ENCODE measurements around the gene NRAS.

NRAS gene

DNA sequence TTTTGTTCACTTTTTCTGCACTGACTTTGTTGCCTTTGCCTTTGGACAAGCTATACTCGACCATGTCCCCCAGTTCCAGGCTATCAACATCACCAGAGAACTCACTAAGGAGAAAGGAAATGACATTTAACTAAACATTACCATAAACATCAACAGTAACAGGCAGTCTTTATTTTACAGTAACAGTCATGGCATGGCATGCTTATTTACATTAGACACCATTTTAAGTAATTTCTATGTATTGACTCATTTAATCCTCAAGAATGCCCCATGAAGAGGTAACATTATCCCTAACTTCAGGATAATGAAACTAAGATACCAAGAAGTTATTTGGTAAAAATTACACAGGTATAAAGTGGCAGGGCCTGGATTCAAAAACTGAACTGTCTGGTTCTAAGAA is 8.7 kb upstream of the NRAS start:
- DNase-seq, result no peak

DNA sequence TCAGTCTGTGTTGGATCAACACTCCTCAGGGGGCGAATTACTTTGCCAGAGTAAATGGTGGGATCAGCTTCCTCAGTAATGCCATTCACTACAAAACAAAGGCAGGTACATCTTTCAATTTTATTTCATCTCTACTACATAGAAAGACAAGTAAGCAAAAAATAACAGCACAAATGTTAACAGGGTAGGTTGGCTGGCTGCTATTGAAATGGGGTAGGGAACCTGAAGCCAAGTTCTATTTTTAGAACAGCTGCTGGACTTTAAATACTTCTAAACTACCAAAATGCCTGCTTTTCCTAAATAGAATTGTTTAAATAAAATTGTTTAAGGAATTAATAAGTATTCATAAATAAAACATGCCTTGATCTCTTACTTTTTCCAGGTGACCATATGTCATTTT is 7.3 kb upstream of the NRAS start:
- no peak for DNase-seq

DNA sequence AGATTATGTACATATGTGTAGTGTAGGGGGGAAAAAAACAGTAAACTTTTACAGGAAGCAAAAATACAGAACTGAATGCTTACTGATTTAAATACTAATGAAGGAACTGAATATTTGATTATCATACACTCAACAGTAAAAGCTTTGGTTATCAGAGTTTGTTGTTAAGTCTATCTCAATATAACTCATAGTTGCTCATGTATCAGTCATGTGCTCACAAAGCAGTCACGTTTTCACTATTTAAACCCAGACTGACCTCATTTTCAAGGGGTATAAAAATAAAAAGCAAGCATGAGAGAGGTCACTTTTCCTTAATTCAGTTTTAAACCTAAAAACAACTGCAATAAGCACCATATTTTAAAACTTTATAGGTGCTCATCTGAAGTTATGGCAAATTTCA is 6.9 kb upstream of the NRAS start:
- DNase-seq, result no peak

GRCh38 chr1:114720492-114720891 is 3.9 kb upstream of the NRAS start:
- no peak for DNase-seq

DNA sequence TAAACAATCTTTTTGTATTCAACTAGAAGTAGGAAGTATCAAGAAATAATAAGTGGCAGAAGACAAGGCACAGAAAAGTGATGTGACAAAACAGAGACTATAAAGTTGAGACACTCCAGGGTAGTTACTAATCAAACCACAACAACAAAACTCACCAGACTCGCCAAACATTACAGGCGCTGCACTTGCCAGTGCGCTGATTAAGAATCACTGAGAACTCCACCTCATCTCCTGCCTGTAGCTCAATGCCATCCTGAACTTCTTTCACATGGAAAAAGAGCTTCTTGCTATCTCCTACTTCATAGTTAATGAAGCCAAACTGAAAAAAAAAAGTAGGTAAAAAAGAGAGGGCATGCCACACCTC is 2.8 kb upstream of the NRAS start:
- no peak for DNase-seq

DNA sequence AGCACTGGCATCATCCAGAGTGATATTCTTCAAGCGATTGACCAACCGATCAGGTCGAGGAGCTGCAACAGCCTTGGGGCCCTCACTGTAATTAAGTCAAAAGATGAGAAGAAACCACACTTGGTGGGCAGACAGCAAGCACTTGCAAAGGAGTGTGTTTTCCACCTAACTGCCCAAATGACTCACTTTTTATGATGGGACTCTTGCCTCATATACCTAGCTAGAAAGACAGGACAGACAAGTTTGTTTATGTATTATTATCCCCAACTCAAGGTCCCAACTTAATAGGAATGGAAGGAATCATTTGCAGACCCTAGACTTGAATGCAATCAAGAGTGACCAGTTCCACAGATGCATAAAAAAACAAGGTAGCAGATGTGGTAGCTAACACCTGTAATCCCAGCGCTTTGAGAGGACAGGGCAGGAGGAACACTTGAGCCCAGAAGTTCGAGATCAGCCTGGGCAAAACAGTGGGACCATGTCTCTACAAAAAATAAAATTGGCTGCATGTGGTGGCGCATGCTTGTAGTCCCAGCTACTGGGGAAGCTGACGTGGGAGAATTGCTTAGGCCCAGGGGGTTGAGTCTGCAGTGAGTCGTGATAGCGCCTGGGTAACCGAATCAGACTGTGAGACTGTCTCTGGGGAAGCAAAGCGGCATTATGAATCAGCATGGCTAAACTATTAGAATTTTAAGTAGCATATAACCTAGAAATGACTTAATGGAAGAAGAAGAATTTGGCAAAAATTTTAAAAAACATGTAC is 2.3 kb upstream of the NRAS start:
- DNase-seq, result no peak

DNA sequence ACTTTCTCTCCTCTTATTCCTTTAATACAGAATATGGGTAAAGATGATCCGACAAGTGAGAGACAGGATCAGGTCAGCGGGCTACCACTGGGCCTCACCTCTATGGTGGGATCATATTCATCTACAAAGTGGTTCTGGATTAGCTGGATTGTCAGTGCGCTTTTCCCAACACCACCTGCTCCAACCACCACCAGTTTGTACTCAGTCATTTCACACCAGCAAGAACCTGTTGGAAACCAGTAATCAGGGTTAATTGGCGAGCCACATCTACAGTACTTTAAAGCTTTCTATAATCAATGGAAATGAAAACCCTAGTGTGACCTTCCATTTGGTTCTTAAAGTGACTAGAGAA is 643 bp downstream of the NRAS start:
- no peak for DNase-seq

GRCh38 chr1:114712977-114713376 is 3.6 kb downstream of the NRAS start:
- DNase-seq, result no peak

GRCh38 chr1:114710360-114710759 is 6.2 kb downstream of the NRAS start:
- no peak for DNase-seq

DNA sequence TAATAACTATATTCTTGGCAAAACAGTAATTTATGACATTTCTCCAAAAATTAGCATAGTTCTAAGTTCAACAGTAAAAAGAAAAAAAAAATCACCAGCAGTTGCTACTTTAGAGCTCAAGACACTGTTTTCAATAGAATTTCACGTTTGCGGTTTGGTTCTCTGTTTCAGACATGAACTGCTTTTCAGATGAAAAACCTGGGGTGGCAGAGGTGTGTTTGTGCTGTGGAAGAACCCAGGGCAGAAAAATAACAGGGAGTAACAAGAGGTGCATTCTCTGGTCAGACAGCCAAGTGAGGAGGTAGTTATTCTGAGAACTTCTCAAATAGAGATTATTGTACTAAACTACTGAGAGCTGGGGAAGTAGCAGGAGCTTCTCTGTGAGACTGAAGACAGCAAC is 9.0 kb downstream of the NRAS start:
- no peak for DNase-seq

GRCh38 chr1:114703242-114703641 is 13.3 kb downstream of the NRAS start:
- DNase-seq, result no peak

DNA sequence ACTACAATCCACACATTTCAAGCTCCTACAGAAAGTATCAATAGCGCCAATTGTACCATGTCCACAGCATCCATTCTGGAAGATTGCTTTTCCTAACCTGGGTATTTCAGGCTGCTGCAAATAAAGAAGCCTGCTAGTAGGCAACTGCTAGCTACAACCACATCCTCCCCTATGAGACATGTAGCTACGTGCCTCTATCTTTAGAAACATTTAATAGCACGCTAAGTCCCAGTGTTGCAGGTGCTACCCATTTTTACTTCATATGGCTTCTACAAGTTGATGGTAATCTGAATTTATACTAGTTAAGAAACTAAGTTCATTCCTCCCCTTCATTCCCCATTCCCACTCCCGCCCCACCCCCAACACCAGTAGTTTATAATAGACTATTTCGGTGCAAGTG is 13.8 kb downstream of the NRAS start:
- DNase-seq, result no peak

GRCh38 chr1:114701931-114702330 is 14.6 kb downstream of the NRAS start:
- DNase-seq, result no peak

GRCh38 chr1:114700036-114700600 is 16.5 kb downstream of the NRAS start:
- no peak for DNase-seq

DNA sequence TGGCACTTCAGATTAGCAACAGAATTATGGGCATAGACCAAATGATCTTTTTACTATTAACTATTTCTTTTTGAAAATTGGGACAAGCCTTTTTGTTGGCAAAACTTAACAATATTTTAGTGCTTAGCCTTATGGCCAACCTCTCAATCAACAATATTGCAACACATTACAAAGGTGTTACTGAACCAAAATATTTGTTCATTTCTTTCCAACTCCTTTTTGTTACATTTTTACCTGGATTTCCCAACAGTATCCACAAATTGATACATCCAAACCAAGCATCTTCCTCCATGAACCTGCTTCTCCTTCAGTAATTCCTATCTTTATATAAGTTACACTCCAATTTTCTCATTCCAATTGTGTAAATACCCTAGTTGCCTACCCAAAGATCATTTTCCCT is 19.8 kb downstream of the NRAS start:
- DNase-seq, result no peak

GRCh38 chr1:114695430-114696058 is 21.0 kb downstream of the NRAS start, which contains the start of gene AMPD1:
Gene AMPD1 (minus strand): TSS chr1:114695546. CDS start chr1:114695471, 75 bp downstream.
- no peak for DNase-seq

GRCh38 chr1:114694540-114695310 is 21.8 kb downstream of the NRAS start:
- DNase-seq, result no peak

DNA sequence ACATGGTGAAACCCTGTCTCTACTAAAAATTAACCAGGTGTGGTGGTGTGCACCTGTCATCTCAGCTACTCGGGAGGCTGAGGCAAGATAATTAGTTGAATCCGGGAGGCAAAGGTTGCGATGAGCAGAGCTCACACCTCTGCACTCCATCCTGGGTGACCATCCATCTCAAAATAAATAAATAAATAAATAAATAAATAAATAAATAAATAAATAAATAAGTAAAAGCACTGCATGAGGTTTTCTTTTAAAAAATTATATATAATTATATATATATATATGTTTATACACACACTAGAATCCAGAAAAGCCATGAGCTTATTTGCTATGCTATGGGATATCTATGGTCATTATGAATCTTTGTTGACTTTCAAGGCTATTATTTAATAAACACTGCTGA is 23.6 kb downstream of the NRAS start:
- no peak for DNase-seq

DNA sequence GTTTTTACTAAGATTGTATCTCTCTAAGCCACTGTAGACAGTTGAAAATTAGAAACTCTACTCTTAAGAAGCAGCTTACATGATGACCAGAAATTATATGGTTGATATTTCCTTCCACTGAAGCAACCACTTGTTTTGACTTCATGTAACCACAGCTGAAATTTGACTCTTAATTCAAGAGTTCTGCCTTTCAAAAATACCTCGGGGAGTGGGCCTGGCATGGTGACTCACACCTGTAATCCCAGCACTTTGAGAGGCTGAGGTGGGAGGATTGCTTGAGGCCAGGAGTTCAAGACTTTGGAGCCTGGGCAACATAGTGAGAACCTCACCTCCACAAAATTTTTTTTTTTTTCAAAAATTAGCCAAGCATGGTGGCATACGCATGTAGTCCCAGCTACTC is 25.5 kb downstream of the NRAS start:
- no peak for DNase-seq

GRCh38 chr1:114690148-114690547 is 26.4 kb downstream of the NRAS start:
- DNase-seq, result no peak

DNA sequence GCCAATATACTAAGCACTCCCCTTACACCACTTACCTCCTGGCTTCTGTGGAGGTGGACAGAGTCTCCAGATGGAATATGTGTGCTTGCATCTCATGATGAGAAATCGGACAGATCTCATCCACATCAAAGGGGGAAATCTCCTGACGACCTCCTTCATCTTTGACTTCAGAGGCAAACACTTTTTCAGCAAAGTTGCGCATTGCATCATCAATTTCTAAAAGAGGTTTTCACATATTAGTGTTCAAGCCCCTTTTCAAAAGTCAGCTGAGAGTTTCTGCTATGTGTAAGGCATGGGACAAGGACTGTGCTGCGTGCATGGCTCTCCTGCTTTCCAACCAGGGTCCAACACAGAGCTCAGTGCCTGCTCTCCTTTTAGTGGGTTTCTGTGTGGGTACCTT is 28.0 kb downstream of the NRAS start:
- DNase-seq, result no peak

DNA sequence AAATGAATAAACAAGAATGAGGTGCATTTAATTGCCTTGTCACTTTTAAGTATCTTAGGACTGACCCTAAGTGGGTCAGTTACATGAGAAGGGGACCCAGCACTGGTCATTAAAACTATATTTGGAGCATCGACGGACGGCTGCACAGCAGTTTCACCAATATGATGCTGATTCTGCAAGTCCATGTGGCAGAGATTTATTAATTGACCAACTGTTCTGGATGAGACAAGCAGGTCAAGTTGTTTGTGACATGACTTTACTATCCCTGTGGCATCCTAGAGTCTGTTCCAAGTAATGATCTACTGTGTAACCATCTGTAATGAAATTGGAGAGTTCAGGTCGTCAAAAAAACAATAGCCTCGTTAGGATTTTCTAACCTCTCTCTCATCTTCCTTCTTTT is 30.7 kb downstream of the NRAS start:
- DNase-seq, result no peak

GRCh38 chr1:114677691-114678090 is 38.9 kb downstream of the NRAS start:
- DNase-seq, result no peak

- DNase-seq, result no peak
Observed at GRCh38 chr1:114676115-114676514, 40.5 kb downstream of the NRAS start.

Data from Kasumi-1 (cell line).